GM21786 (cell line): ENCODE measurements around the gene EFHD1.
"Not testable (repeated sequence)": the region's sequence is repeated elsewhere in the genome, so short reads cannot be mapped to it uniquely, and the experiment has no call there.

Source experiments
- ATAC-seq: cut with Tn5 transposase; IDR thresholded peaks from one replicate; pipeline ENCODE4 v1.9.1; 2021; ENCODE audit not compliant: unreplicated experiment

Gene EFHD1

GRCh38 chr2:232647261-232647660 is 13.9 kb downstream of the EFHD1 start:
- ATAC-seq = no peak

GRCh38 chr2:232649033-232649432 is 15.6 kb downstream of the EFHD1 start:
- ATAC-seq = no peak

GRCh38 chr2:232652505-232652851 is 19.1 kb downstream of the EFHD1 start:
- no peak for ATAC-seq

GRCh38 chr2:232653441-232653840 is 20.0 kb downstream of the EFHD1 start:
- ATAC-seq = no peak

- ATAC-seq = no peak
Measured at GRCh38 chr2:232655392-232655791, 22.0 kb downstream of the EFHD1 start.

GRCh38 chr2:232658217-232658785 is 24.9 kb downstream of the EFHD1 start:
- no peak for ATAC-seq

- ATAC-seq = no peak
Measured at GRCh38 chr2:232659359-232659758, 26.0 kb downstream of the EFHD1 start.

- no peak for ATAC-seq
Measured at GRCh38 chr2:232662486-232663260, 29.3 kb downstream of the EFHD1 start.

- no peak for ATAC-seq
Measured at GRCh38 chr2:232666051-232666805, 32.8 kb downstream of the EFHD1 start.

GRCh38 chr2:232667989-232668583 is 34.7 kb downstream of the EFHD1 start:
- ATAC-seq = no peak

GRCh38 chr2:232668805-232669444 is 35.5 kb downstream of the EFHD1 start:
- ATAC-seq = no peak

GRCh38 chr2:232672588-232672987 is 39.2 kb downstream of the EFHD1 start:
- no peak for ATAC-seq

- no peak for ATAC-seq
Measured at GRCh38 chr2:232674491-232674890, 41.1 kb downstream of the EFHD1 start.

GRCh38 chr2:232675381-232675780 is 42.0 kb downstream of the EFHD1 start:
- ATAC-seq = no peak

GRCh38 chr2:232680006-232680405 is 46.6 kb downstream of the EFHD1 start:
- no peak for ATAC-seq

- ATAC-seq = no peak
Measured at GRCh38 chr2:232681527-232681926, 48.1 kb downstream of the EFHD1 start.

- no peak for ATAC-seq
Measured at GRCh38 chr2:232683368-232683767, 50.0 kb downstream of the EFHD1 start.

GRCh38 chr2:232685391-232685790 is 52.0 kb downstream of the EFHD1 start:
- not testable (repeated sequence) for ATAC-seq

- ATAC-seq = no peak
Measured at GRCh38 chr2:232687382-232688160, 54.2 kb downstream of the EFHD1 start.

GRCh38 chr2:232688201-232688600 is 54.8 kb downstream of the EFHD1 start:
- no peak for ATAC-seq
